ENCODE data around the gene KIN. TPM values are rescaled to one million over a fixed set of nuclear protein-coding genes. Genes with fewer than 3 reads are reported as not detected.

The KIN gene
- total and polyA plus RNA-seq, 2 experiments from 2014 or later = 8.5 to 31.7 TPM

- DNase-seq (ENCODE audit: low spot score) = no peak
- H3K27me3 Mint-ChIP-seq (ENCODE audit: insufficient read depth, low read depth, poor library complexity) = peaks cover 2% of the 10 kb centered on the region
Observed at GRCh38 chr10:7703140-7703539, 84.7 kb downstream of the KIN start, which contains the start of gene ITIH2. Gene ITIH2 (plus strand): TSS chr10:7703316. CDS start chr10:7703435, 119 bp downstream.

More at GRCh38 chr10:7703140-7703539, 84.7 kb downstream of the KIN start, which contains the start of gene ITIH2:
- Mint-ChIP-seq H3K27ac (no peak within 1 kb of the TSS; the same call in 1 of the 2 replicates), H3K4me3 (no peak within 1 kb of the TSS), H3K36me3 (ENCODE audit: low read depth) (no peaks in the 10 kb centered on the region), H3K9me3 (no peaks in the 10 kb centered on the region), H3K4me1 (peaks cover 10% of the 10 kb centered on the region)
- H3K9me2 ChIP-seq (ENCODE audit: insufficient read depth) = no peaks in the 10 kb centered on the region
- no peaks in the 10 kb centered on the region for H3K36me3 ChIP-seq (ENCODE audit: insufficient read depth)
- H3K4me3 ChIP-seq = no peak within 1 kb of the TSS
- no peaks in the 10 kb centered on the region for H4K20me1 ChIP-seq (replicated peaks; ENCODE audit: insufficient read depth)
- ATAC-seq = no peak
- peak within 1 kb of the TSS; percentile 66; the same call in 1 of the 2 replicates for H2AFZ ChIP-seq
- H3K79me2 ChIP-seq (replicated peaks; ENCODE audit: insufficient read depth) = no peaks in the 10 kb centered on the region
- H3F3A ChIP-seq (replicated peaks; ENCODE audit: low read depth) = no peaks in the 10 kb centered on the region
- no peak within 1 kb of the TSS for H3K4me2 ChIP-seq
- no peak within 1 kb of the TSS for H3K27ac ChIP-seq (ENCODE audit: low read depth)
- H3K27me3 ChIP-seq (ENCODE audit: insufficient read depth) = no peaks in the 10 kb centered on the region
- no peak for TF ChIP-seq ETS1 (IDR thresholded peaks at IDR 0.05)
- TF ChIP-seq CREB1 (CRISPR knock-in tag; IDR thresholded peaks at IDR 0.05; ENCODE audit: low read depth) = no peak
- TF ChIP-seq ZNF331 (CRISPR knock-in tag; IDR thresholded peaks at IDR 0.05; ENCODE audit: low read depth) = no peak
- no peak for TF ChIP-seq ZNF114 (CRISPR knock-in tag; IDR thresholded peaks at IDR 0.05)
- TF ChIP-seq NANOG (IDR thresholded peaks at IDR 0.05; ENCODE audit: borderline replicate concordance) = no peak
- TF ChIP-seq CTCF (conservative IDR thresholded peaks at IDR 0.05; ENCODE audit: low read depth in 2 of 2) = no peak
- TF ChIP-seq POLR2AphosphoS5 (IDR thresholded peaks at IDR 0.05; ENCODE audit: low read depth) = no peak
- no peak for TF ChIP-seq ZNF462 (CRISPR knock-in tag; IDR thresholded peaks at IDR 0.05)
- TF ChIP-seq EZH2 (IDR thresholded peaks at IDR 0.05; ENCODE audit: low read depth, unreplicated experiment) = no peak
- TF ChIP-seq REST (IDR thresholded peaks at IDR 0.05; ENCODE audit: unreplicated experiment) = no peak
- TF ChIP-seq EZH2phosphoT487 (IDR thresholded peaks at IDR 0.05; ENCODE audit: unreplicated experiment) = no peak
- no peak for TF ChIP-seq STAT1 (IDR thresholded peaks at IDR 0.05; ENCODE audit: unreplicated experiment)
- TF ChIP-seq JUNB (IDR thresholded peaks at IDR 0.05; ENCODE audit: unreplicated experiment) = no peak
- no peaks in the 10 kb centered on the region; the same call in 1 of the 2 replicates for H3K4me1 ChIP-seq (ENCODE audit: insufficient read depth)

All from GM23338 (cell line).